ENCODE results near the gene RERE.

The RERE gene

GRCh38 chr1:8547791-8548190, 269.6 kb downstream of the RERE start:
- no peak for DNase-seq (ENCODE audit: low read depth in 2 of 2)

- no peak for DNase-seq (ENCODE audit: low read depth in 2 of 2)
These were observed 272.4 kb downstream of the RERE start for GRCh38 chr1:8545078-8545477.

GRCh38 chr1:8544644-8545043, 272.8 kb downstream of the RERE start:
- DNase-seq (ENCODE audit: low read depth in 2 of 2) = no peak

GRCh38 chr1:8543965-8544364, 273.5 kb downstream of the RERE start:
- no peak for DNase-seq (ENCODE audit: low read depth in 2 of 2)

GRCh38 chr1:8541961-8542521, 275.4 kb downstream of the RERE start:
- no peak for DNase-seq (ENCODE audit: low read depth in 2 of 2)

GRCh38 chr1:8540971-8541370, 276.5 kb downstream of the RERE start:
- DNase-seq (ENCODE audit: low read depth in 2 of 2) = no peak

GRCh38 chr1:8540261-8540941, 277.0 kb downstream of the RERE start:
- DNase-seq (ENCODE audit: low read depth in 2 of 2) = no peak

GRCh38 chr1:8539683-8540082, 277.8 kb downstream of the RERE start:
- DNase-seq (ENCODE audit: low read depth in 2 of 2) = no peak

- no peak for DNase-seq (ENCODE audit: low read depth in 2 of 2)
These were observed 278.9 kb downstream of the RERE start for GRCh38 chr1:8538502-8538901.

GRCh38 chr1:8537991-8538390, 279.4 kb downstream of the RERE start:
- no peak for DNase-seq (ENCODE audit: low read depth in 2 of 2)

- DNase-seq (ENCODE audit: low read depth in 2 of 2) = no peak
These were observed 280.9 kb downstream of the RERE start for GRCh38 chr1:8536515-8536914.

- no peak for DNase-seq (ENCODE audit: low read depth in 2 of 2)
These were observed 283.5 kb downstream of the RERE start for GRCh38 chr1:8533907-8534306.

GRCh38 chr1:8533124-8533523, 284.3 kb downstream of the RERE start:
- DNase-seq (ENCODE audit: low read depth in 2 of 2) = no peak

GRCh38 chr1:8529901-8530300, 287.5 kb downstream of the RERE start:
- no peak for DNase-seq (ENCODE audit: low read depth in 2 of 2)

GRCh38 chr1:8527941-8528340, 289.5 kb downstream of the RERE start:
- no peak for DNase-seq (ENCODE audit: low read depth in 2 of 2)

- DNase-seq (ENCODE audit: low read depth in 2 of 2) = peak; percentile 11 to 12
These were observed 291.7 kb downstream of the RERE start for GRCh38 chr1:8525558-8526275.

- DNase-seq (ENCODE audit: low read depth in 2 of 2) = no peak
These were observed 292.3 kb downstream of the RERE start for GRCh38 chr1:8525216-8525557.

GRCh38 chr1:8524627-8525157, 292.7 kb downstream of the RERE start:
- DNase-seq (ENCODE audit: low read depth in 2 of 2) = no peak

GRCh38 chr1:8523666-8524206, 293.7 kb downstream of the RERE start:
- no peak for DNase-seq (ENCODE audit: low read depth in 2 of 2)

GRCh38 chr1:8520483-8520966, 296.9 kb downstream of the RERE start:
- DNase-seq (ENCODE audit: low read depth in 2 of 2) = no peak

- DNase-seq (ENCODE audit: low read depth in 2 of 2) = no peak
These were observed 298.3 kb downstream of the RERE start for GRCh38 chr1:8519167-8519566.

GRCh38 chr1:8518490-8518801, 299.0 kb downstream of the RERE start:
- DNase-seq (ENCODE audit: low read depth in 2 of 2) = no peak
